ENCODE data around the gene GABRB3. TPM values are rescaled to one million over a fixed set of nuclear protein-coding genes. Genes with fewer than 3 reads are reported as not detected.

The GABRB3 gene
- total and polyA plus RNA-seq, 2 of the 8 experiments (the other 6 are each of a cell fraction or from before 2014, with no cell fraction given) = 98.8 to 163 TPM

DNA sequence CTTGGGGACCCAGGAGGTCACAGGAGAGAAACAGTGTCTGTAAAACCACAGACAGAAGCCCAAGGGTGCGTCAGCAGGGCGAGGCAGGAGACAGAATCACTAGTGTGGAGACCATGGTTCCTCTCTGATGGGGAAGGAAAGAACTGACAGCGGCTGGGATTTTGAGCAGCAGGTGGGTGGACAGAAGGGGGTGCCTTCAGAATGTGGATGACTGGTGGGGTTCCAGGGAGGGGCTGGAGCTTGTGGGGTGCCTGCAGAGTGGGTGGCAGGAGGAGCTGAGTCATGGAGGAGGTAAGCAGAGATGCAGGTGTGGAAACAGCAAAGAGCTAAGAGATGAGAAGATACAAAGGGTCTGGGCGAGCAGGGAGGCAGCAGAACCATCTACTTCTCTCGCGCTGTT, 124.2 kb downstream of the GABRB3 start:
- FAIRE-seq (no peak), DNase-seq (ENCODE audit: low read depth in 1 of 2, low spot score in 2 of 2) (no peak)
- no peak overlapping the region for H3K56ac ChIP-seq (replicated peaks; ENCODE audit: insufficient read length, low read depth, low read length)
- H3K4me2 ChIP-seq (ENCODE audit: insufficient read depth in 1 of 2, low read depth in 2 of 2, low read length in 2 of 2) = no peak overlapping the region
- no peak overlapping the region for H3K23ac ChIP-seq (ENCODE audit: insufficient read length)
- no peak overlapping the region for H4K5ac ChIP-seq (ENCODE audit: insufficient read length, low read depth, low read length)
- H3K9ac ChIP-seq (replicated peaks in 1 of 4; ENCODE audit: extremely low read depth in 1 of 4, low read depth in 3 of 4, low read length in 3 of 4) = no peak overlapping the region
- H3K27me3 ChIP-seq (replicated peaks in 1 of 4; ENCODE audit: control insufficient read depth in 3 of 4, extremely low read depth in 1 of 4, insufficient read depth in 3 of 4, low read length in 3 of 4) = no peaks in the 10 kb centered on the region
- 0 out of 4 replicates have a peak, but pooled peaks cover 0 to 3% of the 10 kb centered on the region in 2 experiments for H3K9me3 ChIP-seq (ENCODE audit: insufficient read depth in 2 of 2, low read depth in 1 of 2, low read length in 1 of 2)
- CTCF ChIA-PET (ENCODE audit: partially characterized antibody) = no interaction called here
- peaks cover 4 to 18% (median 9%) of the 10 kb centered on the region in 4 experiments; a peak in 5 of 7 replicates for H3K4me1 ChIP-seq (replicated peaks in 1 of 4; ENCODE audit: control insufficient read depth in 3 of 4, insufficient read depth in 4 of 4, low read length in 3 of 4)
- no peak overlapping the region for H3K27ac ChIP-seq (ENCODE audit: low read depth, low read length)
- H3K4ac ChIP-seq (replicated peaks; ENCODE audit: insufficient read length, low read depth, low read length) = no peak overlapping the region
- H3K14ac ChIP-seq (ENCODE audit: insufficient read length) = no peak overlapping the region
- no peak overlapping the region for H2AK5ac ChIP-seq (ENCODE audit: low read depth, low read length)
- H3K36me3 ChIP-seq (ENCODE audit: control insufficient read depth in 2 of 4, insufficient read depth in 4 of 4, low read length in 3 of 4) = no peaks in the 10 kb centered on the region; a peak in 1 of 8 replicates
- H3K18ac ChIP-seq (ENCODE audit: extremely low read depth, low read length) = no peak overlapping the region
- H4K91ac ChIP-seq (replicated peaks; ENCODE audit: insufficient read length, low read length) = no peak overlapping the region
- H2BK12ac ChIP-seq (ENCODE audit: low read depth, low read length) = no peak overlapping the region
- POLR2A ChIA-PET (ENCODE audit: partially characterized antibody) = no interaction called here
- H3K23me2 ChIP-seq (ENCODE audit: low read depth, low read length) = peaks cover 2% of the 10 kb centered on the region; the same call in 1 of the 2 replicates
- H3K79me1 ChIP-seq (ENCODE audit: low read depth, low read length) = peaks cover 9% of the 10 kb centered on the region
- WGBS, 2 experiments (ENCODE audit: extremely low coverage in 1 of 2, insufficient coverage in 1 of 2, insufficient read length in 1 of 2, insufficient replicate concordance in 2 of 2, low coverage in 1 of 2, low lambda C conversion rate in 2 of 2, missing lambda C conversion rate in 1 of 2) = 88% methylated on average over 6 of the region's 6 CpGs; no CpG with 5 or more reads in 1 of the 2 experiments
- no peak overlapping the region for H2BK15ac ChIP-seq (ENCODE audit: low read length)
- H2BK120ac ChIP-seq (replicated peaks; ENCODE audit: low read depth, low read length) = no peak overlapping the region
- H2BK5ac ChIP-seq (ENCODE audit: low read depth, low read length) = no peak overlapping the region
- H2BK20ac ChIP-seq (ENCODE audit: low read length) = no peak overlapping the region
- no peak overlapping the region for H3K4me3 ChIP-seq (ENCODE audit: extremely low read depth in 1 of 4, insufficient read depth in 2 of 4, low read depth in 3 of 4, low read length in 4 of 4)
- H4K20me1 ChIP-seq (replicated peaks in 1 of 2; ENCODE audit: control insufficient read depth in 1 of 2, insufficient read depth in 2 of 2, low read length in 2 of 2) = peaks cover 0 to 3% of the 10 kb centered on the region in 2 experiments
- H2AFZ ChIP-seq (ENCODE audit: low read length) = no peak overlapping the region
- peaks cover 0 to 85% of the 10 kb centered on the region in 2 experiments; a peak in 3 of 4 replicates for H3K79me2 ChIP-seq (ENCODE audit: control insufficient read depth in 1 of 2, insufficient read depth in 2 of 2, low read length in 2 of 2)
- no peak overlapping the region for H4K8ac ChIP-seq (ENCODE audit: extremely low read depth, insufficient read depth, low read length)
- no peak for TF ChIP-seq SRF (IDR thresholded peaks at IDR 0.05; ENCODE audit: low read depth, low read length)
- TF ChIP-seq CHD1 (IDR thresholded peaks at IDR 0.05; ENCODE audit: low read depth, low read length) = no peak
- TF ChIP-seq JUN (IDR thresholded peaks at IDR 0.05; ENCODE audit: low read depth, low read length) = no peak
- no peak for TF ChIP-seq PHF8 (conservative IDR thresholded peaks at IDR 0.05; ENCODE audit: low read depth, low read length)
- TF ChIP-seq MAFK (IDR thresholded peaks at IDR 0.05; ENCODE audit: low read depth, low read length) = no peak
- TF ChIP-seq HDAC2 (IDR thresholded peaks at IDR 0.05; ENCODE audit: borderline replicate concordance in 1 of 2, low read depth in 2 of 2, low read length in 2 of 2) = no peak
- no peak for TF ChIP-seq TBP (IDR thresholded peaks at IDR 0.05; ENCODE audit: low read depth, low read length)
- TF ChIP-seq POU5F1 (IDR thresholded peaks at IDR 0.05; ENCODE audit: low read depth, low read length) = no peak
- no peak for TF ChIP-seq GTF2F1 (IDR thresholded peaks at IDR 0.05; ENCODE audit: borderline replicate concordance, low read depth, low read length)
- no peak for TF ChIP-seq EZH2 (IDR thresholded peaks at IDR 0.05; ENCODE audit: low read depth, low read length, severe bottlenecking)
- no peak for TF ChIP-seq BRCA1 (IDR thresholded peaks at IDR 0.05; ENCODE audit: low read depth, low read length)
- TF ChIP-seq SP2 (IDR thresholded peaks at IDR 0.05; ENCODE audit: low read length) = no peak
- no peak for TF ChIP-seq YY1 (IDR thresholded peaks at IDR 0.05; ENCODE audit: low read depth, low read length)
- no peak for TF ChIP-seq RAD21 (IDR thresholded peaks at IDR 0.05 in 1 of 2, conservative IDR thresholded peaks at IDR 0.05 in 1 of 2; ENCODE audit: low read depth in 2 of 2, low read length in 2 of 2)
- TF ChIP-seq TAF7 (optimal IDR thresholded peaks at IDR 0.05; ENCODE audit: borderline replicate concordance, low read depth, low read length) = no peak

All from H1 (cell line).